Activated CD4-positive, alpha-beta T cell treated with anti-CD3 and anti-CD28 coated beads, Interleukin-2, Interleukin-6, amounts not matched to agents 100 ng/mL and 50 ng/mL, durations not matched to agents 16 hours and 8 hours (primary cell): ENCODE results near the gene FAM72D.
"Not testable (repeated sequence)": the region's sequence is repeated elsewhere in the genome, so short reads cannot be mapped to it uniquely, and the experiment has no call there.

Source experiments
- DNase-seq: peaks from one replicate; pipeline ENCODE4 v3.0.0-alpha.2; 2020

FAM72D gene

DNA sequence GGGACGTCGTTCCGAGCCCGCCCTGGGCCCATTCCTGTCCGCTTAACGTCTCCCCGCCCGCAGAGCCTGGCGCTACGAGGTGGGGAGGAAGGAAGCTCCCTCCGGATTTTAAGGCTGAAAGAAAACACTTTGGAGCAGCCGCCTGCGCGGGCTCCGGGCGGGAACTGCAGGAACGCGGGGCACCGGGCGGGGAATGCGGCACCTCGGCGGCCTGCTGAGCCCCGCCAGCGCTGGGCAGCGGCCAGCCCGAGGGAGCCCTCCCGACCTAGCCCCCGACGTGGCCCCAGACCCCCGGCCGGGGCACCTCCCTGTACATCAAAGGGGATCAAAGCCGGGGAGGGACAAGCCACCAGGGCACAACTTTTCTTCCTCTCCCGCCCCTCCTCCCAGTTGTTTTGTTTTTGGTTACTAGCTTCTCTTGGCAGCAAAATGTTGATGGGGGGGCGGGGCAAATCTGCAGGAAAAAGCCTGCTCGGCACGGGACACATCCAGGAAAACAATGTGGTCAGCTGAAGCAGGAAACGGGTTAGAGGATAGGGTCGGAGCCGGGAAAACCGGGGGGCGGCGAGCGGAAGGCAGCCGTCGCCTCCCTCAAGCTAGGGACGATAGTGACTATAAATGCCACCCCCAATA lies 2.1 kb upstream of the FAM72D start:
- DNase-seq: peak; percentile 20

DNA sequence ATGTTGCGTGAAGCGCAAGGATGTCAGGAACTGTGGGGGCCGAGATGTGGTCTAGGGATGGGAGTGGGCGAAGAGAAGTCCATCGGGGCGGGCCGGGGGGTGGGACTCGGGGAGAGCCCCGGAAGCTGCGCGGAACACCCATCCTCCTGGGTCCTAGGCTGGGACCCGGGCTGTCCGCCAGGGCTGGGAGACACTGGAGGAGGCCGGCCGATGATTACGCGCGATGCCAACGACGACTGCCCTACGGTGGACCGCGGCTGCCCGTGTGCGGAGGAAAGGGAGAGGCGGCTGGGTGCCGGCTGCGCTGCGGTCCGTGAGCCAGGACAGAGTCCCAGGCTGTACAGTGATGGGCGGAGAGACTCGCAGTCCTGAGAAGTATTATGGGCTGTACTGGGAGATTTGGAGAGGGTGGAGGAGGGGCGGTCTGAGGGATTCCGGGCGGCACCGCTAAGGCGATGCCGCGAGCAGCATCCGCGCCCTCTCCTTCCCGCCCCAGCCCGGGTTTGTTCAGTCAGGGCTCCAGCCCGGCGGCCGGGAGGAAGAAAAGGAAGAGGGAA lies 1.0 kb upstream of the FAM72D start:
- peak; percentile 9 for DNase-seq

DNA sequence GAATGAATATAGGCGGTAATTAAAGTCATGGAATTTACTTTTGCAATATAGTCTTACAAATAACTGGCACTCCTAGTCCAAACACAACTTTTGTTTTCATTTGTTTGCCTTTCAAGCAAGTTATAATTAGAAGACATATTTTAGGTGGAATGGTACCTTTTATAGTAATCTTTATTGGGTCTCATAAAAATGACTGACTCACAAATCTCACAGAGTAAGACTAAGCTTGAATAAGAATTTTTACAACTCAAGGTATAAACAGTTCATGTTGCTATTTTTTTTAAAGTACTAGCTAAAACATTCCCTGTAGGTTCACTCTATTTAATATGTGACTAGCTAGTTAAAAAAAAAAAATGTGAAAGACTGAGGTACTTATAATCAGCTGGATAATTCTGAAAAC lies 6.0 kb downstream of the FAM72D start:
- DNase-seq: not testable (repeated sequence)

DNA sequence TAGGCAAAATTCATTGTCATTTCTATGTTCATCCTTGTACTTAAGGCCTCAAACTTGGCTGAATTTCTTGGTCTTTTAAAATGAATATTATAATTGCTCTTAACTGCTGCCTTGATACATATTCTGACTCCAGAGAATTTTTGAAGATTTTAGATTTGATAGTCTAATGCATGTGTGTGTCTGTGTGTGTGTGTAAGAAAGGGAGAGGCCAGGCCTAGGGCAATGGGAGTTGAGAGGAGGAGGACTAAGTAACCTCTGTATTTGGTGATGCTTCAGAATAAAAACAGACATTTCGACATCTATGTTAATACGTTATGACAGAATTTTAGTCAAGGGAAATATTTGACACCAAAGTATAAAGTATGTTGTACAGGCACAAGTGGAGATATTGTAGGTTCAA lies 7.5 kb downstream of the FAM72D start:
- DNase-seq: not testable (repeated sequence)

DNA sequence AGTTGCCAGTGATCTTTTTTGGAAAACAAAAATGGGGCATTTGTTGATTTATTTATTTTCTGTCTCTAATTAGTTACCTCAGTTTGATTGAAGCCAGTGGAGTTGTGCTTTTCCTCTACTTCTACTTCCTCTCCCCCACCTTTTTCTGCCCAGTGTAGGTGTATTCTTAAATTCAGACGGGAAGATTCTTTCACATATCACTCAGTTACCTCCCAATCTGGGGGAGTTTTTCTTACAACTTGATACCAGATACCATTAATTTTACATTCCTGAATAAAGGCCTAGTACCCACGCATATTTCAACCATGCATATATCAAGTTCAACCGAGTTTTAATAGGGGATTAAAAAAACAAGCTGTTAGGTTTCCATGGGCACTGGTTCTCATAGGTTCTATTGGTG lies 15.9 kb downstream of the FAM72D start:
- DNase-seq: not testable (repeated sequence)

DNA sequence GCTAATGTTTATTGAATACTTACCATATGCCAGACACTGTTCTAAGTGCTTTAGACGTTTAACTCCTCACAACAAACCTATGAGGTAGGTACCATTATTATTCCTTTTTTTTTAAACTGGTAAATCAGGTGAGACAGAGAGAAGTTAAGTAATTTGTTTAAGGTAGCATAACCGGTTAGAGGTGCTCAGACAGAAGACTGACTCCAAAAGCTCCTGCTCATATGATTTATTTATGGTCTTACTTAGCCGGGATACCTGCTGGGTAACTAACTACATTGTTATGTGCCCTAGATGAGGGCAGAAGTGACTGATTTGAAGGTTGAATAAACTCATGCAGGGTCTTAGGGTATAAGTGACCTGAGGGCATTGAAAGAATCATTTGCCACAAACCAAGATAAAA lies 16.9 kb downstream of the FAM72D start:
- not testable (repeated sequence) for DNase-seq

DNA sequence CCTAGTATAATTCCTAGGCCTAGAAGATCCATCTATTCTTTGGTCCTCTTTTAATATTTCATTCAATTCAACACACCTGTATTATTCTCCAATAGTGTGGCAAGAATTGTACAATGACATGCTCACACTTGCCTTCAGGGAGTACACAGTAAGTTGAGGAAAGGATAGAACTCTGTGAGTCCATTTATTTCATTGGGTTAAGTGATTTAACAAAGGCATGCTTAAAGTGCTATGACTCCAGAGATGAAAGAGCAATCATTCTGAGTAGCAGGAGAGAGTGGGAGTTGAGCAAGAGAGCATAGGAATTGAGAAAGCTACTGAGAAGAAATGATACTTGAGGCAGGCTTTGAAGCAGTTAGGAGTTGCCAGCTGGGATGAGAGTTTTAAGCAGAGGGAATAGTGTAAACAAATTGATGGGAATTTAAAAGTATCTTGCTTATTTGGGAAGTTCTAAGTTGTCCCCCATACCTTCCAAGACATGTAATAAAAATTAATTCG lies 18.8 kb downstream of the FAM72D start:
- DNase-seq: not testable (repeated sequence)

DNA sequence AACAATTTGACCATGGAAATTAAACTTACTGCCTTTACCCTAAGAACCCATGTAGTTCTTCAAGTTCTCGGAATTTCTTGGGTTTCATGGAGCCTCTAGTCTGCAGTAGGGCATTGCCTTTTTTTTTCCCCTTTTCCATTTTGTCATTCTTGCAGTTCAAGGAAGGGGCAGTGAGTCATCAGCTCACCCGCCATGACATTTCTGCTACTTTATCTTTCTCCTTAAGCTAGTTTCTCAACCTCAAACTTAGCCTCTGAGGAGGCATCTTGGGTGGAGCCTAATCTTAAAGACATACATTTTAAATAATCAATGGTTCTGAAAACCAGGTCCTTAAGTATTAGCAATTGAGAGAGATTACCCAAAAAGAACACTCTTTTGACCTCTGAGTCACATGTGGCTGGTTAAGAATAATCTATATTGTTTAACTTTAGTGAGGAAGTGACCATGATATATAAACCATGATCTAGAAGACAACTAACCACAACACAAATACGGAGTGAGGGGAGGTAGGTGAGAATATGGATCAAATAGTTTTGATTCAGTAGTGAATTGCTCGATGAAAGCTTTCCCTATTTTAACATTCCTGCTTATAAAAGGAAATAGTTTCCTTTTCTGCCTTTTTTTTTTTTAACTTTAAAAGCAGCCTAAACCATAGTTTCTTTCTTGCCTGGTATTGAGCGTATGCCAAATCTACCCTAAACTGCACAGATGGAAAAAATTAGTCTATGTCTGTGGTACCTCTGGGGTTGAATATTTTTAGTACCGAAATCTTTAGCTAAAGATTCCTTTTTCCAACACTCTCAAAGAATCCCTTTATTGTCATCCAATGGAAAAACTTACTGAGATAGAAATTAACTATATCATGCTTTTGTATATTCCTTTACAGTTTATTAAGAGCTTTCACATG lies 20.1 kb downstream of the FAM72D start:
- DNase-seq: not testable (repeated sequence)

DNA sequence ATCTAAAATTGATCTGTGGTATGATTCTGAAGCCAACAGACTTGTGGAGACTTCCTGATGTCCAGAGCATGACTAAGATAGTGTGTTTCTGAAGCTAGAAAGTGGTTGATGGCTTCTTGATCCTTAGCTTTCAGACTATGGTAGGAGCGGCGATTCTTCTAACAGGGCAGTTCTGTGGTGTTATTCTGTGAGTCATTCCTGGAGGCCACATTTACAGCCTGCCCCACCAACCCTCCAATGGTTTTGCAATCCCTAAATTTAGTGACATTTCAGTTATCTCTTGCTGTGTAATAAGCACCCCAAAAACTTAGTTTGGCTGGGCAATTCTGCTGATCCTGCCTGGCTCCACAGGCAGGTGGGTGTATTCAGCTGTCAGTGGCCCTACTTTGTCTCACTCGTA lies 24.1 kb downstream of the FAM72D start:
- not testable (repeated sequence) for DNase-seq

DNA sequence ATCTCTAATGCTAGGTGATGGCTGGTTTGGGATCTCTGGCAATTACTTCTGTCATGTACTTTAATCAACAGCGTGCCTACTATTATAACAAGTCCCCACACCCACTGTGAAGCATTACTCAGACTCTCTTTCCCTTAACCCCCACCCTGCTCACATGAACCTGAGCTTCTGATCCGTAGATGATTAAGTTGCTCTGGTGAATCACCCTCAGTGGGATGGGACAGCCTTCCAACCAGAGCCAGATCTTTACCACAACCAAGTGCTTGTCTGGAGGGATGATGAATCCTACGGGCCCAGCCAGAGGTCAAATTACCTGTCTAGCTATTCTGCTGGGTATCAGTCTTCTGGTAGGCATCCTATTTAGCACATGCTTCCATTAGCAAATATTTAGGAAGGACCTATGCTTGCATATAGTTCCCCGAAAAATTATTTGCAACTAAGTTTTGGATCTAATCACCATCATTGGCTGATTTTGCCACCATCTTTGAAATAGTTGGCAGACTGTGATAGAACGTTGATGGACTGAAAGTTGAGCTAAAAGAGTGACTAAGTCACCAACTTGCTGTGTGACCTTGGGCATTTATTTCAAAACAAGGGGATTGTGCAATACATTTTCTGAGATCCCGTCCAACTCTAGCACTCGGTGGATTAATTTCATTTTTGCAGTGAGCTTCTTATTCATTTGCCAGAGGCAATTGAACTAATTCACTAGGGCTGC lies 26.7 kb downstream of the FAM72D start:
- not testable (repeated sequence) for DNase-seq

DNA sequence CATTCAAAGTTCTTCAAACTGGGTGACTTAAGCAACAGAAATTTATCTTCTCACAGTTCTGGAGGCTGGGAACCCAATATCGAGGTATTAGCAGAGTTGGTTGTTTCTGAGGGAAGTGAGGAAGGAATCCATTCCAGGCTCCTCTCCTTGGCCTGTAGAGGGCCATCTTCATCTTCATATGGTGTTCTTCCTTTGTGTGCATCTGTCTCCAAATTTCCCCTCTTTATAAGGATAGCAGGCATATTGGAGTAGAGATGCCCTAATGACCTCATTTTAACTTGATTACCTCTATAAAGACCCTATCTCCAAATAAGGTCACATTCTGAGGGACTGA lies 27.3 kb downstream of the FAM72D start:
- DNase-seq: not testable (repeated sequence)

DNA sequence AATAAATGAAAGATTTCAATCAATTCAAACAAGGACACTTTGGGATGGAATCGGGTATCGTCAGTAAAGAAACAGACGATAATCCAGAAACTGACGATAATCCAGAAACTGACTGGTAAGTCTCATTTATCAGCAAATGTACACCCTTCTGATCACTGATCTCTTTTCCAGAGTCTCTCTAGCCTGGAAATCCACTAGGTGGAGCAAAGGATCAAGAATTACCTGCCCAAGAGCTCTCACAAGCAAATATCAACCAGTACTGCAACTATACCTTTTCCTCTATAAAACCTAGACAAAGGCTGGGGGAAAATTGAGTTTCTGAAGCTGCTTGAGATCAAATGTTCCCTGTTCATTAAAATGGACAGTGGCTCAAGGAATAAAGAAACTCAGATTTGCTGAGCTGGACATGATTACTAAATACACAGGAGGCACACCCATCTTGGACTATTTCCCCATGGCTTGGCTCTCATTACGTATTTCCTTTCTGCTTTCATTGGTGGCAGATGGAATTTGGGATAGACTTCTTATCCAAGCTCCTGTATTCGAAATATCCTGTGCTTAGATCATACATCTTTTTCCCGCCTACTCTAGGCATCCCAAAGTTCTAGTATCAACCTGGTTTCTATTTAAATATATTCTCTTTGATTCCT lies 28.3 kb downstream of the FAM72D start:
- not testable (repeated sequence) for DNase-seq

DNA sequence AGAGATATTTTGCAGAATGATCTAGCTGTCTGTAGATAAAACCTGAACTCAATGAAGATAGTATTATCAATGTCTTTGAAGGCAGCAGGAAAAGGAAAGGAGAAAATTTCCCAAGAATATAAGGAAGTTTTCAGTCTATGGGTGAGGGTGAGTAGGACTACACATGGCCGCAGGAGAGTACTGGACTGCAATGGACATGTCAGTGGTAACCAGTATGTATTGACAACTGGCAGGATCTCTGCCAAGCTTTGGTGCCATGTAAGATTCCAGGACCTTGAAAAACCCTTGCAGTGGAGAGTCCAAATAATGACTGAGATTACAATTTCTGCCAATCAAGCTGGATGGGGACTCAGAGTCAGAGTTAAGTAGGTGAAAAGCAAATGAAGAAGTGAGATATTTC lies 29.3 kb downstream of the FAM72D start:
- DNase-seq: not testable (repeated sequence)

DNA sequence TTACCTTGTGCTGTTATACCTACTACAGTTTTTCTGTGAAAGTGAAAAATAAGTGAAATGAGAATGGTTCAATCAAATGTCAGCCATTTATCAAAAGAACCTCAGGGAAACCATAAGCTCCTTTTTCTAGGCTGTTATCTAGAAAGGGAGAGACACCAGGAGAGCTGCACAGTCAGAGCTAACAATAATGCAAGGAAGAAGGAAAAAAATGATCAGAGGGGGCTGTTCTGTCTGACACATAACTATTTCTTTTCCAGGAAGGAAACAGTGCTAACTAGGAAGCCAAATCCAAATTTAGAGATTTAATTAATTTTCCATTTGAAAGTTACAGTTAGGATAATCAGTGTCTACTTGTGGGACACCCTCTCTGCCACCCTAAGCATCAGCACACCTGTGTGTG lies 31.4 kb downstream of the FAM72D start:
- DNase-seq: not testable (repeated sequence)

DNA sequence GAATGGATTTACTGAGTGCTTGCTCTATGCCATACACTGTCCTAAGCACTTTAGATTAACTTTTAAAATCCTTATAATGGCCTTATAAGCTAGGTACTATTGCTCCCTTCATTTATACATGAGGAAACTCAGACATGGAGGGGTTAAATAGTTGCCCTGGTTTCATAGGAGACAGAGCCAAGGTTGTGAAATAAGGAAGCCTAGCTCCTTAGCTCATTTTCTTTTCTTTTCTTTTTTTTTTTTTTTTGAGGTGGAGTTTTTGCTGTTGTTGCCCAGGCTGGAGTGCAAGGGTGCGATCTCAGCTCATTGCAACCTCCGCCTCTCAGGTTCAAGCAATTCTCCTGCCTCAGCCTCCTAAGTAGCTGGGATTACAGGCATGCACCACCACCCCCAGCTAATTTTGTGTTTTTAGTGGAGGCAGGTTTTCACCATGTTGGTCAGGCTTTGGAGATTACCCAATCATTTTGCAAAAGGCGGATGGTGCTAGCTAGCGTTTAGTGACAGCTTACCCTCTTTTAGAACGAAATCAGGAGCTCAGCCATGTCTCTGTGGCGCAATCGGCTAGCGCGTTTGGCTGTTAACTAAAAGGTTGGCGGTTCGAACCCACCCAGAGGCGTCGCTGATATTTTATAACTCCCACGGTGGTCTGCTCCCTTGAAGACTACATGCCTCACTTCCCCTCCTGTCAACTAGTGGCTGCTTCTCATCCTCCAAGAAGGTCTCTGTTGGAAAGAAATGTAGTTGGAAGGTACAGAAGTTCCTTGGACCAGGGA lies 33.1 kb downstream of the FAM72D start:
- not testable (repeated sequence) for DNase-seq

DNA sequence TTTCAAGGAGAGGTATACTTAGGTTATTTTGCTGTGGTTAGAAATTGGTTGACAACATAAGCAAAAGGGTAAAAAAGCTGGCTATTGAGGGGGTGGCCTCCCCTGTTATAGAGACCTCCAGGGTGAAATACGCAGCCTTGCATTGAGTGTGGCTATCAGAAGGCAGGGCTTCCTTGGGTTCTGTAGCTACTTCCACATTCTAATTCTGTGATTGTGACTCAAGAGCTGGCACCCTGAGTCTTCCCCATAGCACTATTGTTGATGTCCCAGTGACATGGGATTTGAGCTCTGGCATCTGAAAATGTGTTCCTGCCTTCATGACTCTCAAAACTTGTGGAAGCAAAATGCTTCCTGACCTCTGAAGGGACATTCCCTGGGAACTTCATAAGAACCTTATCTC lies 38.7 kb downstream of the FAM72D start:
- not testable (repeated sequence) for DNase-seq

DNA sequence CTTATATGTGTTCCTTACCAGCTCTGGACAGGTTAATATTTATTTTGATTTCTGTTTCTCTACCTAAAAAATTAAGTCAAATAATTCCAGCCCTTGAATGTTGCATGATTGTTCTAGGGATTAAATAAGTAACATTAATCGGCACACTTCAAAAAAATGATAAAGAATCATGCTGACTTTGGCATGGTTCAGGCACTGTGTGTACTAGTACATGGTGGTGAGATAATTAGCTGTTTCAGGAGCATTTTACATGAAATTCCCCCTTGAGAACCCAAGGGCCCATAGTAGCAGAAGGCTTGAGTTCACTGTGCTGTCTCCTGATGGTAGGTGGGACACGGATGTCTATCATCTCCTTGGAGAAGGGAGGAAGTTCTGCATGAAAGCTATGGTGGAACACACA lies 44.8 kb downstream of the FAM72D start:
- not testable (repeated sequence) for DNase-seq

DNA sequence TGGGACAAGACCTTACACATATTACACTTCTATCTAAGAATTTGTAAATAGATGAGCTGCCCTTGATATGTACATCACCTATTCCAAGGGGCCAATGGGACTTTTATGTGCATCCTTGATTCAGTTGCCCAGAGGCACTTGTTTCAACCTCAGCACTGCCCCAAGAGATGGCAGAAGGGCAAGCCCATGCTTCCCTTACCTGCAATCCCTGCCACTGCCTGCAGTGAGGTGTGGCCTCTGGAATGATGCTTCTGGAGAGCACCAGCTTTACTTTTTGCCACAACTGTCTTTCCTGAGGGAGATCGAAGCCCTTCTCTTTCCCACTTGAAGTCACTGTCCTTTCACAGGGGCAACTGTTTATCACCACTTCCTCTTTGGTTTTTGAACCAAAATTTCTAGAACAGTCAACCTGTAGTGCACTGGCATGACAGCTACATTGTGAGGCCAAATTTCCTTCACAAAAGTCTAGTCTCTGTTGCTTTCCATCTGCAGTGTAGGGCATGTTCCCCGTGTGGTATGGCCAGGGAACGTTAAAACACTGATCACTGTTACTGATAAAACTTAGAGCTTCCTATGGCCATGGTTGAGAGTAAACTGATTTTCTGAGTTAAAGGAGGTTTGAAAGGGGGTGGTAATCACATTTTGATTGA lies 48.6 kb downstream of the FAM72D start:
- DNase-seq: not testable (repeated sequence)

DNA sequence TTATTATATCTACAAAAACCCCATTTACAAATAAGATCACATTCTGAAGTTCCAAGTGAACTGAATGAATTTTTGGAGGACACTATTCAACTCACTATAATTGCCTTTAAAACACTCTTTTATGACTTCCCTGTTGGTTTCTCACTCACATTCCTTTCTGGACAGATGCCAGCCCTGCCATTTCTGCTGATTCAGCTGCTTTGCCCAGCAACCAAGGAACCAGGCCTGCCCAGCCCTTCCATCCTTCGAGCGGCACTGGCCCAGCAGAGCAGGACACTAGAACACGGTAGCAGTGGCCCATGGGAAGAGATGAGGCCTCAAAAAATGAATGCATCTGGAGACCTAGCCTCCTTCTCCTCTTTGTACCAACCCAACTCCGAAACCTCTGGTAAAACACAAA lies 50.5 kb downstream of the FAM72D start:
- not testable (repeated sequence) for DNase-seq

DNA sequence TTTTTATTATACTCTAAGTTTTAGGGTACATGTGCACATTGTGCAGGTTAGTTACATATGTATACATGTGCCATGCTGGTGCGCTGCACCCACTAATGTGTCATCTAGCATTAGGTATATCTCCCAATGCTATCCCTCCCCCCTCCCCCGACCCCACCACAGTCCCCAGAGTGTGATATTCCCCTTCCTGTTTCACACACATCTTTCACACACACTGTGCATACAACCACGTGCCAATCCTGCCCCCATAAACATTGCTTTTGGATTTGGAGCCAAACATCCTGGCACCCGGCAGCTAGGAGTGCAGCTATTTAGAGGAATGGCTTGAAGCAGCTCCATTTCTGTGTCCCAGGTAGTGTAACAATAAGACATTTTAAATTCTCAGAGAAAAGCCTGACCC lies 51.4 kb downstream of the FAM72D start:
- not testable (repeated sequence) for DNase-seq

DNA sequence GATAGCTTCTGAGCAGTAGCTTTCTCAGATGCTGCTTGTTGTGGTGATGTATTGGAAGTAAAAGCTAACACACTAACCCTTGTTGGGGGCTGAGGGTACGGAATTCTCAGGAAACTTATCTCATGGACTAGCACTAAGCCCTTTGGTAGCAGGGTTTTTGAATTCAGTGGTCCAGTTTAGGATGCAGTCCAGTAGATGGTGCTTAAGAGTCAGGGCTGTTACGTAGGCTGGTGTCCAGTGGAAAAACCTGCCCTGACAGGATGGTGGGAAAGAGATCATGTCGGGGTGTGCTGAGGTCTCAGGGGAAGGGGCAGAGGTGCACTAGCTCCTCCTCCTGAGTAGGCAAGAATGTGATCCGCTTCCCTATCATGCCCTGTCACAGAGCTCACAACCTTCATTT lies 59.6 kb downstream of the FAM72D start:
- not testable (repeated sequence) for DNase-seq
